ENCODE measurements around the gene DOCK3. TPM values are rescaled to one million over a fixed set of nuclear protein-coding genes. Genes with fewer than 3 reads are reported as not detected.
"Not testable (repeated sequence)": the region's sequence is repeated elsewhere in the genome, so short reads cannot be mapped to it uniquely, and the experiment has no call there.

Gene DOCK3
- total RNA-seq, 1 donor from 2014 or later = 0.52 TPM

- no peak for TF ChIP-seq CTCF (conservative IDR thresholded peaks at IDR 0.05; ENCODE audit: low read depth, low read length)
- DNase-seq (ENCODE audit: low read depth) = no peak
- H3K4me3 ChIP-seq (ENCODE audit: low read depth, low read length) = no peak overlapping the region
These were observed 63.3 kb downstream of the DOCK3 start for GRCh38 chr3:50737906-50738598.

GRCh38 chr3:50743643-50744042, 68.9 kb downstream of the DOCK3 start:
- DNase-seq (ENCODE audit: low read depth) = no peak
- no peak overlapping the region for H3K4me3 ChIP-seq (ENCODE audit: low read depth, low read length)
- TF ChIP-seq CTCF (conservative IDR thresholded peaks at IDR 0.05; ENCODE audit: low read depth, low read length) = no peak

- TF ChIP-seq CTCF (conservative IDR thresholded peaks at IDR 0.05; ENCODE audit: low read depth, low read length) = no peak
- H3K4me3 ChIP-seq (ENCODE audit: low read depth, low read length) = no peak overlapping the region
- no peak for DNase-seq (ENCODE audit: low read depth)
These were observed 75.1 kb downstream of the DOCK3 start for GRCh38 chr3:50749822-50750221.

GRCh38 chr3:50759015-50759414, 84.3 kb downstream of the DOCK3 start:
- no peak for TF ChIP-seq CTCF (conservative IDR thresholded peaks at IDR 0.05; ENCODE audit: low read depth, low read length)
- H3K4me3 ChIP-seq (ENCODE audit: low read depth, low read length) = no peak overlapping the region
- DNase-seq (ENCODE audit: low read depth) = no peak

- TF ChIP-seq CTCF (conservative IDR thresholded peaks at IDR 0.05; ENCODE audit: low read depth, low read length) = no peak
- no peak for DNase-seq (ENCODE audit: low read depth)
- H3K4me3 ChIP-seq (ENCODE audit: low read depth, low read length) = no peak overlapping the region
These were observed 103.0 kb downstream of the DOCK3 start for GRCh38 chr3:50777680-50778079.

GRCh38 chr3:50781766-50782165, 107.0 kb downstream of the DOCK3 start:
- not testable (repeated sequence) for H3K4me3 ChIP-seq (ENCODE audit: low read depth, low read length); DNase-seq (ENCODE audit: low read depth)

GRCh38 chr3:50786631-50787030, 111.9 kb downstream of the DOCK3 start:
- no peak for DNase-seq (ENCODE audit: low read depth)
- H3K4me3 ChIP-seq (ENCODE audit: low read depth, low read length) = no peak overlapping the region
- no peak for TF ChIP-seq CTCF (conservative IDR thresholded peaks at IDR 0.05; ENCODE audit: low read depth, low read length)

GRCh38 chr3:50790894-50791293, 116.2 kb downstream of the DOCK3 start:
- DNase-seq (ENCODE audit: low read depth); H3K4me3 ChIP-seq (ENCODE audit: low read depth, low read length): not testable (repeated sequence)

Measured in epithelial cell of proximal tubule (primary cell).